Adrenal gland (tissue), 5 donors: ENCODE measurements around the gene FAM118A.

Source experiments
- CTCF ChIP-seq, 6 experiments: fragments of 450-650 bp in 4 of 6; fragments of 200-600 bp in 2 of 6; sonication (generic) in 1 of 6; IDR thresholded peaks; 1 replicate in 5 of 6; 2 replicates in 1 of 6; pipeline versions ENCODE4 v1.5.1 to v1.8.0; 2016 to 2021; ENCODE audit warnings: antibody characterized with exemption in 6 of 6, mild to moderate bottlenecking in 2 of 6, moderate library complexity in 1 of 6
- POLR2A ChIP-seq, 2 donors: fragments of 450-650 bp; IDR thresholded peaks; one replicate each; pipeline ENCODE4 v1.6.1; 2017; ENCODE audit warnings: antibody characterized with exemption in 2 of 2, mild to moderate bottlenecking in 2 of 2, moderate library complexity in 1 of 2
- donor health status: DM: no; HTN: no; CAD: no.

DNA sequence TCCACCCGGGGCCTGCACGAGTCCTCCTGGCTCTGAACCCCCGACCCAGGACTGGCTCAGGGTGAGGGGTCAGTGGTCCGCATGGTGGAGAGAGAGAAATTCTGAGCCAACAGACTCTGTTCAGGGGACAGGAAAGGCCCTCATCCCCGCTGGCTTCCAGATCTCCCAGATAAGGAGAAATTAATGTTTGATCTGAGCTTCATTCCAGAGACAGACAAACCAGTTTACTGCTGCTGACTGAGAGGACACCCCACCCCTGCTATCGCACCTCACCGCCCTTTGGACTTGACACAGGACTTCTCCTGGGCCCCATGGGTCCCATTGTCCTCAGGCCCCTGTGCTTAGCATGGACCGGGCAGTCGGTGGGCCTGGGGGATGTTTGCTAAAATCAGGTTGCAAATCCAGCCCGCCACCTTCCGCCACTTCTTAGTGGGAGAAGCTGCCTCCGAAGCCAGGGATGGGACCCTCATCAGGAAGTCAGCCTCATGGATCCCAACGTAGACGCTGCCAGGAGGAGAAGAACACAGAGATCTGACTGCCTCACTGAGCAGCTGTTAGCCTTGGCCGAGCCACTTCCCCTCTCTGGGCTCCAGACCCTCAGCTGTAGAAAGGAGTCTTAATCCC lies 36.2 kb upstream of the FAM118A start:
- TF ChIP-seq CTCF (IDR thresholded peaks at IDR 0.05) (no peak), POLR2A (IDR thresholded peaks at IDR 0.05) (no peak)
